ENCODE data around the gene CYB5B.

Gene CYB5B

GRCh38 chr16:69471121-69471520, 46.7 kb downstream of the CYB5B start:
- WGBS, 2 experiments (ENCODE audit: insufficient coverage in 2 of 2), result no CpG with 5 or more reads among the region's 1 CpG
- peaks cover 4% of the 10 kb centered on the region for H3K4me1 ChIP-seq (ENCODE audit: control insufficient read depth, insufficient read depth, low read length, poor library complexity, severe bottlenecking)
- no peak overlapping the region for H3K27ac ChIP-seq (ENCODE audit: low read depth, low read length, severe bottlenecking)
- peaks cover 24% of the 10 kb centered on the region for H3K36me3 ChIP-seq (ENCODE audit: control insufficient read depth, insufficient read depth, low read length)
- H3K9me3 ChIP-seq (ENCODE audit: control insufficient read depth, low read length), result no peaks in the 10 kb centered on the region
- H3K4me3 ChIP-seq (ENCODE audit: extremely low read depth, insufficient read depth, low read length, poor library complexity, severe bottlenecking), result no peak overlapping the region

- no peaks in the 10 kb centered on the region for H3K9me3 ChIP-seq (ENCODE audit: control insufficient read depth, low read length)
- H3K4me1 ChIP-seq (ENCODE audit: control insufficient read depth, insufficient read depth, low read length, poor library complexity, severe bottlenecking), result peaks cover 19% of the 10 kb centered on the region
- H3K36me3 ChIP-seq (ENCODE audit: control insufficient read depth, insufficient read depth, low read length), result no peaks in the 10 kb centered on the region
- no peak overlapping the region for H3K27ac ChIP-seq (ENCODE audit: low read depth, low read length, severe bottlenecking)
- H3K4me3 ChIP-seq (ENCODE audit: extremely low read depth, insufficient read depth, low read length, poor library complexity, severe bottlenecking), result no peak overlapping the region
These were observed 50.0 kb downstream of the CYB5B start for GRCh38 chr16:69474408-69474807.

GRCh38 chr16:69476920-69477443, 52.6 kb downstream of the CYB5B start:
- 80% methylated on average over 1 of the region's 1 CpG; no CpG with 5 or more reads in 1 of the 2 experiments for WGBS, 2 experiments (ENCODE audit: insufficient coverage in 2 of 2)
- H3K9me3 ChIP-seq (ENCODE audit: control insufficient read depth, low read length), result no peaks in the 10 kb centered on the region

GRCh38 chr16:69477546-69477945, 53.1 kb downstream of the CYB5B start:
- no CpG with 5 or more reads among the region's 6 CpGs for WGBS, 2 experiments (ENCODE audit: insufficient coverage in 2 of 2)
- no peak overlapping the region for H3K4me3 ChIP-seq (ENCODE audit: extremely low read depth, insufficient read depth, low read length, poor library complexity, severe bottlenecking)
- H3K36me3 ChIP-seq (ENCODE audit: control insufficient read depth, insufficient read depth, low read length), result no peaks in the 10 kb centered on the region
- no peaks in the 10 kb centered on the region for H3K9me3 ChIP-seq (ENCODE audit: control insufficient read depth, low read length)
- H3K4me1 ChIP-seq (ENCODE audit: control insufficient read depth, insufficient read depth, low read length, poor library complexity, severe bottlenecking), result peaks cover 19% of the 10 kb centered on the region
- H3K27ac ChIP-seq (ENCODE audit: low read depth, low read length, severe bottlenecking), result peak overlapping the region; percentile 75

More at GRCh38 chr16:69476920-69477443, 52.6 kb downstream of the CYB5B start:
- H3K4me3 ChIP-seq (ENCODE audit: extremely low read depth, insufficient read depth, low read length, poor library complexity, severe bottlenecking), result no peak overlapping the region
- peaks cover 19% of the 10 kb centered on the region for H3K4me1 ChIP-seq (ENCODE audit: control insufficient read depth, insufficient read depth, low read length, poor library complexity, severe bottlenecking)
- H3K27ac ChIP-seq (ENCODE audit: low read depth, low read length, severe bottlenecking), result peak overlapping the region; percentile 75
- H3K36me3 ChIP-seq (ENCODE audit: control insufficient read depth, insufficient read depth, low read length), result no peaks in the 10 kb centered on the region

GRCh38 chr16:69478685-69479084, 54.3 kb downstream of the CYB5B start:
- 86% methylated on average over 4 of the region's 6 CpGs; no CpG with 5 or more reads in 1 of the 2 experiments for WGBS, 2 experiments (ENCODE audit: insufficient coverage in 2 of 2)
- H3K4me1 ChIP-seq (ENCODE audit: control insufficient read depth, insufficient read depth, low read length, poor library complexity, severe bottlenecking), result peaks cover 19% of the 10 kb centered on the region

GRCh38 chr16:69479775-69480174, 55.4 kb downstream of the CYB5B start:
- H3K4me3 ChIP-seq (ENCODE audit: extremely low read depth, insufficient read depth, low read length, poor library complexity, severe bottlenecking), result no peak overlapping the region
- H3K36me3 ChIP-seq (ENCODE audit: control insufficient read depth, insufficient read depth, low read length), result no peaks in the 10 kb centered on the region
- 100% methylated on average over 1 of the region's 3 CpGs; no CpG with 5 or more reads in 1 of the 2 experiments for WGBS, 2 experiments (ENCODE audit: insufficient coverage in 2 of 2)
- peaks cover 19% of the 10 kb centered on the region for H3K4me1 ChIP-seq (ENCODE audit: control insufficient read depth, insufficient read depth, low read length, poor library complexity, severe bottlenecking)
- no peak overlapping the region for H3K27ac ChIP-seq (ENCODE audit: low read depth, low read length, severe bottlenecking)
- no peaks in the 10 kb centered on the region for H3K9me3 ChIP-seq (ENCODE audit: control insufficient read depth, low read length)

More at GRCh38 chr16:69478685-69479084, 54.3 kb downstream of the CYB5B start:
- Histone ChIP-seq H3K4me3 (ENCODE audit: extremely low read depth, insufficient read depth, low read length, poor library complexity, severe bottlenecking) (no peak overlapping the region), H3K27ac (ENCODE audit: low read depth, low read length, severe bottlenecking) (no peak overlapping the region), H3K36me3 (ENCODE audit: control insufficient read depth, insufficient read depth, low read length) (no peaks in the 10 kb centered on the region), H3K9me3 (ENCODE audit: control insufficient read depth, low read length) (no peaks in the 10 kb centered on the region)

GRCh38 chr16:69481901-69482341, 57.5 kb downstream of the CYB5B start:
- H3K36me3 ChIP-seq (ENCODE audit: control insufficient read depth, insufficient read depth, low read length), result no peaks in the 10 kb centered on the region
- 92 to 94% methylated on average over 11 to 12 of the region's 12 CpGs for WGBS, 2 experiments (ENCODE audit: insufficient coverage in 2 of 2)
- H3K27ac ChIP-seq (ENCODE audit: low read depth, low read length, severe bottlenecking), result peak overlapping the region; percentile 32
- peaks cover 12% of the 10 kb centered on the region for H3K4me1 ChIP-seq (ENCODE audit: control insufficient read depth, insufficient read depth, low read length, poor library complexity, severe bottlenecking)
- H3K9me3 ChIP-seq (ENCODE audit: control insufficient read depth, low read length), result no peaks in the 10 kb centered on the region
- H3K4me3 ChIP-seq (ENCODE audit: extremely low read depth, insufficient read depth, low read length, poor library complexity, severe bottlenecking), result no peak overlapping the region

GRCh38 chr16:69482410-69482991, 58.1 kb downstream of the CYB5B start:
- Histone ChIP-seq H3K4me3 (ENCODE audit: extremely low read depth, insufficient read depth, low read length, poor library complexity, severe bottlenecking) (no peak overlapping the region), H3K4me1 (ENCODE audit: control insufficient read depth, insufficient read depth, low read length, poor library complexity, severe bottlenecking) (peaks cover 6% of the 10 kb centered on the region), H3K36me3 (ENCODE audit: control insufficient read depth, insufficient read depth, low read length) (no peaks in the 10 kb centered on the region), H3K27ac (ENCODE audit: low read depth, low read length, severe bottlenecking) (peak overlapping the region; percentile 32), H3K9me3 (ENCODE audit: control insufficient read depth, low read length) (no peaks in the 10 kb centered on the region)
- WGBS, 2 experiments (ENCODE audit: insufficient coverage in 2 of 2), result 92 to 94% methylated on average over 10 of the region's 10 CpGs

- Histone ChIP-seq H3K36me3 (ENCODE audit: control insufficient read depth, insufficient read depth, low read length) (no peaks in the 10 kb centered on the region), H3K4me1 (ENCODE audit: control insufficient read depth, insufficient read depth, low read length, poor library complexity, severe bottlenecking) (no peaks in the 10 kb centered on the region), H3K4me3 (ENCODE audit: extremely low read depth, insufficient read depth, low read length, poor library complexity, severe bottlenecking) (no peak overlapping the region), H3K9me3 (ENCODE audit: control insufficient read depth, low read length) (no peaks in the 10 kb centered on the region), H3K27ac (ENCODE audit: low read depth, low read length, severe bottlenecking) (no peak overlapping the region)
- WGBS, 2 experiments (ENCODE audit: insufficient coverage in 2 of 2), result 93 to 97% methylated on average over 5 of the region's 5 CpGs
These were observed 59.2 kb downstream of the CYB5B start for GRCh38 chr16:69483611-69484010.

- WGBS, 2 experiments (ENCODE audit: insufficient coverage in 2 of 2), result 83% methylated on average over 1 of the region's 2 CpGs; no CpG with 5 or more reads in 1 of the 2 experiments
- Histone ChIP-seq H3K4me3 (ENCODE audit: extremely low read depth, insufficient read depth, low read length, poor library complexity, severe bottlenecking) (no peak overlapping the region), H3K9me3 (ENCODE audit: control insufficient read depth, low read length) (no peaks in the 10 kb centered on the region), H3K4me1 (ENCODE audit: control insufficient read depth, insufficient read depth, low read length, poor library complexity, severe bottlenecking) (no peaks in the 10 kb centered on the region), H3K27ac (ENCODE audit: low read depth, low read length, severe bottlenecking) (no peak overlapping the region), H3K36me3 (ENCODE audit: control insufficient read depth, insufficient read depth, low read length) (no peaks in the 10 kb centered on the region)
These were observed 60.9 kb downstream of the CYB5B start for GRCh38 chr16:69485361-69485760.

- Histone ChIP-seq H3K4me1 (ENCODE audit: control insufficient read depth, insufficient read depth, low read length, poor library complexity, severe bottlenecking) (no peaks in the 10 kb centered on the region), H3K27ac (ENCODE audit: low read depth, low read length, severe bottlenecking) (no peak overlapping the region), H3K36me3 (ENCODE audit: control insufficient read depth, insufficient read depth, low read length) (no peaks in the 10 kb centered on the region), H3K4me3 (ENCODE audit: extremely low read depth, insufficient read depth, low read length, poor library complexity, severe bottlenecking) (no peak overlapping the region), H3K9me3 (ENCODE audit: control insufficient read depth, low read length) (no peaks in the 10 kb centered on the region)
- 85 to 88% methylated on average over 5 of the region's 6 CpGs for WGBS, 2 experiments (ENCODE audit: insufficient coverage in 2 of 2)
These were observed 61.4 kb downstream of the CYB5B start for GRCh38 chr16:69485816-69486215.
